Kidney (tissue), 14 donors: Measurements from ENCODE around the gene AXIN1. TPM values are rescaled to one million over a fixed set of nuclear protein-coding genes. Genes with fewer than 3 reads are reported as not detected.

Experiments
- DNase-seq, 5 donors: peaks; one replicate each; pipeline ENCODE4 v3.0.0-alpha.2; 2013 to 2020
- FAIRE-seq: peaks from 2 replicates; lab custom pipeline; 2012; peaks lifted over from hg19 to GRCh38; lab: Jason Lieb, UNC
- H3K27ac ChIP-seq, 2 donors: one replicate each; pipeline ENCODE4 v1.7.0; 2013; ENCODE audit warnings: low read depth in 2 of 2, low read length in 2 of 2, inconsistent platforms in 1 of 2
- H3K27me3 ChIP-seq: one replicate; pipeline ENCODE4 v1.7.1; 2013; ENCODE audit warnings: low read length, inconsistent platforms; ENCODE audit not compliant: control insufficient read depth, insufficient read depth
- H3K36me3 ChIP-seq, 3 donors: one replicate each; pipeline versions ENCODE4 v1.7.0 to v1.7.1; 2013; ENCODE audit warnings: low read length in 3 of 3, control low read depth in 1 of 3, inconsistent platforms in 1 of 3; ENCODE audit not compliant: insufficient read depth in 3 of 3, control insufficient read depth in 2 of 3
- H3K4me1 ChIP-seq, 3 donors: one replicate each; pipeline versions ENCODE4 v1.7.0 to v1.7.1; 2013; ENCODE audit warnings: low read length in 3 of 3, inconsistent platforms in 1 of 3, low read depth in 1 of 3; ENCODE audit not compliant: control insufficient read depth in 2 of 3, insufficient read depth in 2 of 3
- H3K4me3 ChIP-seq, 3 donors: one replicate each; pipeline versions ENCODE4 v1.7.0 to v1.8.1; 2013; ENCODE audit warnings: low read length in 3 of 3, control low read depth in 1 of 3, inconsistent platforms in 1 of 3
- H3K9ac ChIP-seq, 3 donors: one replicate each; pipeline versions ENCODE4 v1.7.0 to v1.7.1; 2013; ENCODE audit warnings: low read length in 3 of 3, control low read depth in 1 of 3, inconsistent platforms in 1 of 3
- H3K9me3 ChIP-seq, 3 donors: one replicate each; pipeline versions ENCODE4 v1.7.0 to v1.7.1; 2013; ENCODE audit warnings: low read length in 3 of 3, control low read depth in 1 of 3, inconsistent platforms in 1 of 3; ENCODE audit not compliant: control insufficient read depth in 2 of 3, insufficient read depth in 1 of 3
- CTCF ChIP-seq: IDR thresholded peaks from 3 replicates; pipeline ENCODE4 v1.5.1; 2012; ENCODE audit warnings: mild to moderate bottlenecking, moderate library complexity, borderline replicate concordance; ENCODE audit not compliant: insufficient read depth; ENCODE audit errors: extremely low read depth
- intact Hi-C: fragments of 100-400 bp; cut with DNase I; formaldehyde crosslinking; loops from one replicate; pipeline ENCODE4 v1.11.1; 2022
- polyA plus RNA-seq: library from polyadenylated mRNA; stranded (reverse); fragments of 350-450 nt; fragmentation: Illumina TruSeq; extraction: RNeasy Lipid Tissue Mini Kit (QIAGEN cat#74804); gene quantifications from one replicate; pipeline ENCODE4 v1.2.3, GENCODE V29; 2014; ENCODE audit warnings: low read depth, low replicate concordance; ENCODE audit not compliant: insufficient read depth
- total RNA-seq: library from RNA; stranded (reverse); fragmentation: NEBNext Ultra II Directional; extraction: Animal tissue kit (Norgen Biotek cat#: 25700); gene quantifications from one replicate; pipeline ENCODE4 v1.2.1, GENCODE V29; 2021
- donor health status: control.
- donor health status: control.
- donor health status: control.
- donor health status: control.
- donor health status: control.
- donor health status: DM: yes; HTN: yes; CAD: no.
- donor health status: Normal renal cell carcinoma (clear cell type).

AXIN1 gene
- total and polyA plus RNA-seq, 2 donors from 2014 or later = 9.7 to 24.6 TPM

GRCh38 chr16:359067-359763, 6.7 kb upstream of the AXIN1 start:
- peaks cover 0 to 6% (median 0%) of the 10 kb centered on the region in 3 donors for H3K4me1 ChIP-seq
- H3K9me3 ChIP-seq = no peaks in the 10 kb centered on the region
- no peaks in the 10 kb centered on the region for H3K27me3 ChIP-seq
- peak in 2 of 5 donors; percentile 54 to 80 for DNase-seq
- H3K36me3 ChIP-seq = no peaks in the 10 kb centered on the region
- intact Hi-C loops = no loop called here
- TF ChIP-seq CTCF = no peak
- FAIRE-seq = no peak
- no peak overlapping the region for H3K9ac ChIP-seq
- H3K27ac ChIP-seq = no peak overlapping the region
- H3K4me3 ChIP-seq = no peak overlapping the region

GRCh38 chr16:356741-357140, 4.2 kb upstream of the AXIN1 start:
- H3K9me3 ChIP-seq = no peaks in the 10 kb centered on the region
- no peak for FAIRE-seq
- no peaks in the 10 kb centered on the region for H3K27me3 ChIP-seq
- no peak overlapping the region for H3K4me3 ChIP-seq
- peaks cover 0 to 4% (median 0%) of the 10 kb centered on the region in 3 donors for H3K4me1 ChIP-seq
- H3K36me3 ChIP-seq = no peaks in the 10 kb centered on the region
- no peak for TF ChIP-seq CTCF
- DNase-seq = peak in 3 of 5 donors; percentile 26 to 63 (median 50)
- no peak overlapping the region for H3K9ac ChIP-seq
- H3K27ac ChIP-seq = no peak overlapping the region
- intact Hi-C loops = no loop called here

DNA sequence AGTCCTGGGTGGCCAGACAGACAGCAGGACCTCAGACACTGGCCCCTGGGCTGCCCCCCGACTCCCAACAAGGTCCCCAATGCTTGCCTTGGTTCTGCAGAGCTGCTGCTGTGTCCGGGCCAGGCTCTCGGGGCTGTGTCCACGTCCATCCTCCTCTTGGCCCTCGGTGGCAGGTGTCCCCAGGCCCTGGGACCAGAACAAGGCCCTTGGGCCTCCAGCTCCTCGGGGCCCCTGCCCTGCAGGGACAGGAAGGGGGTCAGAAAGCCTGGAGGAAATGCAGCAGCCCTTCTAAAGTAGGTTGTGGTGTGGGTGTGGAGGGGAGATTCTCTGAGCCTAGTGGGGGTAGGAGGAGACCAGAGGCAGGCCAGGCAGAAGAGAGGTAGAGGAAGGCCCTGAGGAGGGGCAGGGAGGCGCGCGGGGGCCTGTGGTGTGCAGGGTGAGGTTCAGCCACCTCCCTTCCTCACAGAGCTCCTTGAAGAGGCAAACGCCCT, 2.5 kb upstream of the AXIN1 start:
- Histone ChIP-seq H3K9me3 (no peaks in the 10 kb centered on the region), H3K27me3 (no peaks in the 10 kb centered on the region), H3K4me1 (peaks cover 0 to 4% (median 0%) of the 10 kb centered on the region in 3 donors), H3K36me3 (peaks cover 0 to 6% (median 0%) of the 10 kb centered on the region in 3 donors), H3K27ac (no peak overlapping the region), H3K4me3 (no peak overlapping the region), H3K9ac (no peak overlapping the region)
- FAIRE-seq = no peak
- no peak for TF ChIP-seq CTCF
- intact Hi-C loops = no loop called here
- peak in 1 of 5 donors; percentile 79 for DNase-seq
